GM12878 (cell line): ENCODE measurements around the gene AGK. TPM values are rescaled to one million over a fixed set of nuclear protein-coding genes. Genes with fewer than 3 reads are reported as not detected.

ENCODE experiments used
- ATAC-seq: fragments of 200-7000 bp; cut with Tn5 transposase; 3 replicates; pipeline ENCODE4 v1.9.1; 2020; ENCODE audit warnings: mild to moderate bottlenecking, moderate library complexity
- Bru-seq: library from RNA; stranded (reverse); fragments of 400-500 nt; gene quantifications from one replicate; lab custom pipeline; 2021; lab: Mats Ljungman, UMichigan
- BruChase-seq, 2 experiments: library from RNA; stranded (reverse); fragments of 400-500 nt; gene quantifications; one replicate each; lab custom pipeline; 2021; lab: Mats Ljungman, UMichigan
- BruUV-seq: library from RNA; stranded (reverse); fragments of 400-500 nt; replicated peaks from 2 replicates; lab custom pipeline; 2021; lab: Mats Ljungman, UMichigan
- CTCF ChIA-PET: fragments of 300-600 bp; sonication (Branson Sonifier 250); formaldehyde crosslinking; extraction: SDS; loops from one replicate; lab custom pipeline; 2021; ENCODE audit warnings: inconsistent platforms; lab: Yijun Ruan, JAX
- POLR2A ChIA-PET: fragments of 350-600 bp; formaldehyde crosslinking; extraction: SDS; loops from one replicate; lab custom pipeline; 2021; ENCODE audit warnings: inconsistent platforms; lab: Charles Lee
- RAD21 ChIA-PET: fragments of 300-600 bp; sonication (Branson Sonifier 250); formaldehyde crosslinking; loops from one replicate; lab custom pipeline; 2023; ENCODE audit warnings: antibody characterized with exemption; ENCODE audit not compliant: unreplicated experiment; lab: Charles Lee
- SMC1A ChIA-PET: fragments of 300-600 bp; sonication (Branson Sonifier 250); formaldehyde crosslinking; loops from one replicate; lab custom pipeline; 2023; ENCODE audit not compliant: unreplicated experiment, uncharacterized antibody; lab: Charles Lee
- DNase-seq: peaks from one replicate; pipeline ENCODE4 v3.0.0-alpha.2; 2011; ENCODE audit warnings: low read depth, low spot score
- FAIRE-seq: peaks from 3 replicates; lab custom pipeline; 2011; peaks lifted over from hg19 to GRCh38; lab: Jason Lieb, UNC
- H2AFZ ChIP-seq: 2 replicates; pipeline ENCODE4 v1.6.0; 2011; ENCODE audit warnings: low read depth, low read length, control low read depth; ENCODE audit not compliant: control insufficient read depth
- H3K27ac ChIP-seq: 2 replicates; pipeline ENCODE4 v1.5.1; 2011; ENCODE audit warnings: control low read depth; ENCODE audit not compliant: control insufficient read depth, insufficient read depth
- H3K27me3 ChIP-seq, 2 experiments: replicated peaks in 1 of 2; 2 replicates each; pipeline versions ENCODE4 v1.6.0 to v1.6.1; 2011; ENCODE audit warnings: low read length in 1 of 2; ENCODE audit not compliant: control insufficient read depth in 2 of 2, insufficient read depth in 2 of 2
- H3K36me3 ChIP-seq, 2 experiments: 2 replicates each; pipeline ENCODE4 v1.5.1; 2011; ENCODE audit warnings: low read length in 1 of 2; ENCODE audit not compliant: control insufficient read depth in 2 of 2, insufficient read depth in 2 of 2
- H3K4me1 ChIP-seq: 2 replicates; pipeline ENCODE4 v1.6.1; 2011; ENCODE audit warnings: mild to moderate bottlenecking, low read length, moderate library complexity, mixed read lengths; ENCODE audit not compliant: control insufficient read depth, insufficient read depth
- H3K4me2 ChIP-seq: 2 replicates; pipeline ENCODE4 v1.6.0; 2011; ENCODE audit warnings: control low read depth; ENCODE audit not compliant: control insufficient read depth, insufficient read depth
- H3K4me3 ChIP-seq: fragments of 200-600 bp; sonication (generic); 2 replicates; pipeline ENCODE4 v1.5.1; 2016
- H3K79me2 ChIP-seq: 2 replicates; pipeline ENCODE4 v1.6.0; 2011; ENCODE audit warnings: low read length; ENCODE audit not compliant: control insufficient read depth, insufficient read depth
- H3K9ac ChIP-seq: 2 replicates; pipeline ENCODE4 v1.8.0; 2011; ENCODE audit warnings: low read length, control low read depth, mixed read lengths; ENCODE audit not compliant: control insufficient read depth, insufficient read depth
- H3K9me3 ChIP-seq: replicated peaks from 3 replicates; pipeline ENCODE4 v1.5.1; 2011; ENCODE audit warnings: mild to moderate bottlenecking, low read length; ENCODE audit not compliant: control insufficient read depth, insufficient read depth
- H4K20me1 ChIP-seq: 2 replicates; pipeline ENCODE4 v1.6.0; 2011; ENCODE audit not compliant: control insufficient read depth, insufficient read depth
- EZH2 ChIP-seq: IDR thresholded peaks from 2 replicates; pipeline ENCODE4 v1.6.1; 2012; ENCODE audit warnings: low read depth, mild to moderate bottlenecking, control low read depth, inconsistent platforms, low read length, borderline replicate concordance; ENCODE audit not compliant: control insufficient read depth
- GATAD2B ChIP-seq: fragments of 450-650 bp; conservative IDR thresholded peaks from 2 replicates; pipeline ENCODE4 v1.6.1; 2017; ENCODE audit warnings: low read depth, mild to moderate bottlenecking, moderate library complexity
- HCFC1 ChIP-seq: fragments of 150-350 bp; IDR thresholded peaks from 2 replicates; pipeline ENCODE4 v1.6.1; 2014; ENCODE audit warnings: low read length
- HDGF ChIP-seq: fragments of 450-650 bp; IDR thresholded peaks from 2 replicates; pipeline ENCODE4 v1.6.1; 2016; ENCODE audit warnings: antibody characterized with exemption
- MXI1 ChIP-seq: fragments of 150-350 bp; IDR thresholded peaks from 2 replicates; pipeline ENCODE4 v1.6.1; 2011; ENCODE audit warnings: low read depth, mild to moderate bottlenecking, inconsistent platforms, low read length, improper control_type of control experiment
- NBN ChIP-seq: fragments of 450-650 bp; IDR thresholded peaks from 2 replicates; pipeline ENCODE4 v1.6.1; 2016
- POU2F2 ChIP-seq: IDR thresholded peaks from 3 replicates; pipeline ENCODE4 v1.6.1; 2011; ENCODE audit warnings: low read depth, mild to moderate bottlenecking, low read length, borderline replicate concordance
- PRDM15 ChIP-seq: fragments of 450-650 bp; formaldehyde crosslinking; IDR thresholded peaks from 2 replicates; pipeline ENCODE4 v1.4.0; 2020; ENCODE audit warnings: mild to moderate bottlenecking, moderate library complexity
- STAT1 ChIP-seq: fragments of 450-650 bp; conservative IDR thresholded peaks from 2 replicates; pipeline ENCODE4 v1.6.1; 2014; ENCODE audit warnings: antibody characterized with exemption, mild to moderate bottlenecking
- ZBTB4 ChIP-seq: fragments of 450-650 bp; formaldehyde crosslinking; IDR thresholded peaks from 2 replicates; pipeline ENCODE4 v1.4.0; 2022; ENCODE audit warnings: mild to moderate bottlenecking, moderate library complexity
- ZNF622 ChIP-seq: fragments of 450-650 bp; IDR thresholded peaks from 2 replicates; pipeline ENCODE4 v1.6.1; 2017; ENCODE audit warnings: mild to moderate bottlenecking, inconsistent platforms
- WGBS: methylation state at CpG from one replicate; pipeline ENCODE4 v1.1.6; 2016; ENCODE audit warnings: low lambda C conversion rate; ENCODE audit not compliant: insufficient replicate concordance, insufficient coverage; ENCODE audit errors: missing lambda C conversion rate; 5-methylcytosine and 5-hydroxymethylcytosine counted together
- in situ Hi-C: fragments of 300-500 bp; cut with MboI; formaldehyde crosslinking; loops from 9 replicates; pipeline ENCODE4 v1.14.3; 2018; ENCODE audit warnings: mixed read lengths
- intact Hi-C: fragments of 100-400 bp; cut with micrococcal nuclease; formaldehyde crosslinking; loops from one replicate; pipeline ENCODE4 v1.14.2; 2022; ENCODE audit not compliant: unreplicated experiment
- long read RNA-seq, 2 experiments: library from polyadenylated mRNA; unstranded; transcript quantifications; one replicate each; pipeline ENCODE4 v2.0.0, GENCODE V29; 2019 to 2020
- polyA minus RNA-seq, 3 experiments: library from RNA; depleted of rRNA, polyadenylated mRNA; stranded (reverse); fragments of >200 nt; gene quantifications; 2 replicates each; pipeline ENCODE4 v1.2.3, GENCODE V29; 2011
- polyA plus RNA-seq, 11 experiments: library from polyadenylated mRNA; depleted of rRNA in 4 of 11; unstranded in 6 of 11; stranded (reverse) in 5 of 11; fragments of >200 nt; fragmentation: Nextera tagmentation in 4 of 11; fragmentation: Illumina TruSeq in 1 of 11; extraction: Ambion mirVana in 4 of 11; extraction: Trizol in 1 of 11; gene quantifications; 1 replicate in 1 of 11; 2 replicates in 10 of 11; pipeline versions ENCODE4 v1.2.1 to v1.2.3, GENCODE V29; 2011 to 2016; ENCODE audit warnings: inconsistent platforms in 2 of 11, missing spikeins in 2 of 11, low read depth in 1 of 11
- total RNA-seq, 4 experiments: library from RNA; depleted of rRNA in 3 of 4; stranded (reverse); fragments of >200 nt in 3 of 4; fragmentation: Illumina TruSeq in 1 of 4; extraction: Trizol in 1 of 4; gene quantifications; 2 replicates each; pipeline versions ENCODE4 v1.2.1 to v1.2.3, GENCODE V29; 2013 to 2021

The AGK gene
- 116 and 125 TPM in 2 replicates for total RNA-seq (2013; cell fraction: nucleolus; rRNA removed)
- total RNA-seq (2014; rRNA removed), result 48.4 and 55.0 TPM in 2 replicates
- total RNA-seq (2014; rRNA removed; fragmentation: Illumina TruSeq; extraction: Trizol), result 47.1 and 50.9 TPM in 2 replicates
- 40.4 and 42.1 TPM in 2 replicates for total RNA-seq (2021)
- 23.0 TPM for polyA plus RNA-seq (2011; ENCODE audit: low read depth)
- polyA plus RNA-seq (2011; rRNA removed), result 85.6 and 115 TPM in 2 replicates
- 61.6 and 70.8 TPM in 2 replicates for polyA plus RNA-seq (2011; cell fraction: cytosol; rRNA removed)
- polyA plus RNA-seq (2011; cell fraction: nucleus; rRNA removed), result 76.2 and 97.7 TPM in 2 replicates
- 22.4 and 29.4 TPM in 2 replicates for polyA plus RNA-seq (2012)
- polyA plus RNA-seq (2014; fragmentation: Illumina TruSeq; extraction: Trizol), result 64.8 and 71.6 TPM in 2 replicates
- 10 to 100 TPM; 32.5 to 34.1 TPM for polyA plus RNA-seq (2014; fragmentation: Nextera tagmentation; extraction: Ambion mirVana)
- polyA plus RNA-seq (2014; rRNA removed), result 45.9 and 51.5 TPM in 2 replicates
- polyA plus RNA-seq (2016; fragmentation: Nextera tagmentation; extraction: Ambion mirVana), result 10 to 100 TPM; 43.8 to 49.6 TPM
- polyA minus RNA-seq (2011; rRNA and poly(A)+ RNA removed), result 68.4 and 72.8 TPM in 2 replicates
- polyA minus RNA-seq (2011; cell fraction: cytosol; rRNA and poly(A)+ RNA removed), result 13.0 and 17.3 TPM in 2 replicates
- 90.6 and 95.3 TPM in 2 replicates for polyA minus RNA-seq (2011; cell fraction: nucleus; rRNA and poly(A)+ RNA removed)
- percentile 75 among the genes with signal in this experiment for Bru-seq, nascent RNA
- percentile 76 among the genes with signal in this experiment for BruChase-seq, experiment 1, labeled RNA remaining after a 6-hour chase
- BruChase-seq, experiment 2, labeled RNA remaining after a 2-hour chase, result percentile 75 among the genes with signal in this experiment
- long read RNA-seq, experiment 1, transcript AGK-201 (16 exons, 3,849 nt), result major isoform, 11 of 22 reads
- long read RNA-seq, experiment 1, partial matches to known transcripts, result 9 of 22 reads
- long read RNA-seq, experiment 1, other reads (novel, unspliced or antisense), result 2 of 22 reads
- long read RNA-seq, experiment 2, transcript AGK-214 (16 exons, 2,256 nt), result minor isoform, 5 of 317 reads
- long read RNA-seq, experiment 2, transcript AGK-201 (16 exons, 3,849 nt), result major isoform, 160 of 317 reads
- long read RNA-seq, experiment 2, partial matches to known transcripts, result 107 of 317 reads
- long read RNA-seq, experiment 2, other reads (novel, unspliced or antisense), result 43 of 317 reads

- peak within 1 kb of the TSS; percentile 87 for H3K9ac ChIP-seq
- in situ Hi-C loops (no loop called here), intact Hi-C loops (loop anchor here (5.0 kb wide), 2 partner anchors 36 to 186 kb away; partner anchors contain the start of gene SSBP1)
- peak within 1 kb of the TSS; percentile 84 for H3K4me3 ChIP-seq
- peaks cover 8% of the 10 kb centered on the region for H3K4me1 ChIP-seq
- FAIRE-seq, result no peak
- no peaks in the 10 kb centered on the region; a peak in 1 of 4 replicates for H3K36me3 ChIP-seq
- no peaks in the 10 kb centered on the region for H3K9me3 ChIP-seq
- H2AFZ ChIP-seq, result peak within 1 kb of the TSS; percentile 85
- H4K20me1 ChIP-seq, result no peaks in the 10 kb centered on the region
- peak within 1 kb of the TSS; percentile 84 for H3K27ac ChIP-seq
- H3K79me2 ChIP-seq, result peaks cover 11% of the 10 kb centered on the region
- DNase-seq, result no peak
- SMC1A ChIA-PET, result interaction anchor here (0.7 to 3.9 kb wide), 7 partner anchors 7 to 186 kb away, joined by 3 to 23 read pairs (median 3); no protein-coding TSS in a partner anchor
- POLR2A ChIA-PET, result interaction anchor here (1.0 to 1.5 kb wide), 3 partner anchors 8 to 98 kb away, joined by 3 to 4 read pairs (median 4); no protein-coding TSS in a partner anchor
- 2% methylated on average over 42 of the region's 66 CpGs for WGBS
- H3K4me2 ChIP-seq, result peak within 1 kb of the TSS; percentile 98
- RAD21 ChIA-PET, result interaction anchor here (0.9 to 1.3 kb wide), 4 partner anchors 53 to 99 kb away, joined by 3 read pairs; no protein-coding TSS in a partner anchor
- no TSS peak for BruUV-seq
- peak; percentile 96 for ATAC-seq
- CTCF ChIA-PET, result interaction anchor here (0.7 to 3.0 kb wide), 5 partner anchors 9 to 187 kb away, joined by 3 to 21 read pairs (median 3); partner anchors contain the start of gene SSBP1
- H3K27me3 ChIP-seq, result no peaks in the 10 kb centered on the region
- peak; percentile 87 for TF ChIP-seq POU2F2
- TF ChIP-seq PRDM15 (CRISPR knock-in tag), result no peak
- no peak; the same call in 1 of the 2 replicates for TF ChIP-seq STAT1
- TF ChIP-seq EZH2, result no peak
- no peak for TF ChIP-seq NBN
- no peak for TF ChIP-seq HDGF
- peak; percentile 76 for TF ChIP-seq MXI1
- peak; percentile 69 for TF ChIP-seq HCFC1
- TF ChIP-seq ZBTB4 (CRISPR knock-in tag), result no peak
- peak; percentile 86; the same call in 1 of the 2 replicates for TF ChIP-seq GATAD2B
- no peak for TF ChIP-seq ZNF622
Measured at GRCh38 chr7:141551094-141551781, at the start of gene AGK. Gene AGK, plus strand, starts transcription at chr7:141551410. Its CDS starts 4,057 bp downstream, at chr7:141555467.
